PC-9 (cell line): ENCODE measurements around the gene KCNC1.

Experiments
- CTCF ChIP-seq: fragments of 200-600 bp; sonication (generic); conservative IDR thresholded peaks from 2 replicates; pipeline ENCODE4 v1.6.1; 2017; ENCODE audit warnings: mixed run types, antibody characterized with exemption, mild to moderate bottlenecking, moderate library complexity
- EZH2 ChIP-seq: fragments of 200-600 bp; sonication (generic); IDR thresholded peaks from 2 replicates; pipeline ENCODE4 v1.8.0; 2017; ENCODE audit warnings: antibody characterized with exemption, low read depth

DNA sequence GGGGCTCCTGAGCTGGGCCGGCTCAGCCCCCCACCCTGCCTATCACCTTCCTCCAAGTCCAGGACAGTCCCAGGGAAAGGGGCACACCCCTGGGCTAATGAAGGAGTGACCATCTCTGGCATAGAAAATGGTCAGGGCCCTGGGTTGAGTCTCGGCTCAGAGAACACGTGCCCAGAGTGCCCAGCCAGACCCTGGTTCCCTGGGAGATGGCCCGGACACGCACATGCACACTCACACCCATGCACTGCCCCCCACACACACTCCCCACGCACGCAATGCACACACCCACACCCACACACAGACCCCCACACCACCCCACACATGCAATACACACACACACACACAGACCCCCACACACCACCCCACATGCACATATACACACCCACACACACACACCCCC, 28.7 kb downstream of the KCNC1 start:
- TF ChIP-seq CTCF = no peak
- no peak for TF ChIP-seq EZH2
